Measurements from ENCODE around the gene BNC2. TPM values are rescaled to one million over a fixed set of nuclear protein-coding genes. Genes with fewer than 3 reads are reported as not detected.

BNC2 gene
- total RNA-seq, 1 experiment from 2014 or later: 2.9 TPM

DNA sequence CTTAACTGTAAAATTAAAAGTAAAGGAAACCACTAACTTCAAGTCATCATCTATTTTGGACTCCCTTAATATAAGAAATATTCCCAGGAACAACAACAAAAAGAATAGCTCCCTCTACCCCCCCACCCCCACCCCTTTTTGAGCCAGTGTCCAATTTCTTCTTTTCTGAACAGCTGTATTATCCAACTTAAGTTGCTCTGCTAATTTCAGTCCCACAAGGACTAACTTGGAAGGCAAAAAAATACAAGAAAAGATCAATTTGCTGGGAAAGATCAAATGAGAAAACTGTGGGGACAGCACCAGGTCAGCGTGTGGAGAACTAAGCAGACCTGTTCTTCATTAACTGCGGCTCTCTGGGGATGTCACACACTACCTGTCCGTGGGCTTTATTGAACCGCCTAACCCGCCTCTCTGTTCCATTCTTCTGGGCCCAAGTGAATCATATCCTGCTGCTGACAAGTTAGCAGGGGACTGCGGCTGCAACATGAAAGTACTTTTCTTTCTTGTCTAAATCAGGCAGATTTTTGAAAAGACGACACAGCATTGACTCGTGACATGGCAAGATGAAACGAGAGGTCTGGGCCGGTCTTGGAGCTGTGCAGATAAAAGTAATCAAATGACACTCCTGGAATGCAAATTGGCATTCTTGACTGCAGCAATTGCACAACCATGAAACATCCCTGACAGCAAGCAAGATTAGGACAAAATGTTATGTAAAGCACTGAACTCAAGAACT lies 2.7 kb downstream of the BNC2 start:
- TF ChIP-seq, protein P1, sequence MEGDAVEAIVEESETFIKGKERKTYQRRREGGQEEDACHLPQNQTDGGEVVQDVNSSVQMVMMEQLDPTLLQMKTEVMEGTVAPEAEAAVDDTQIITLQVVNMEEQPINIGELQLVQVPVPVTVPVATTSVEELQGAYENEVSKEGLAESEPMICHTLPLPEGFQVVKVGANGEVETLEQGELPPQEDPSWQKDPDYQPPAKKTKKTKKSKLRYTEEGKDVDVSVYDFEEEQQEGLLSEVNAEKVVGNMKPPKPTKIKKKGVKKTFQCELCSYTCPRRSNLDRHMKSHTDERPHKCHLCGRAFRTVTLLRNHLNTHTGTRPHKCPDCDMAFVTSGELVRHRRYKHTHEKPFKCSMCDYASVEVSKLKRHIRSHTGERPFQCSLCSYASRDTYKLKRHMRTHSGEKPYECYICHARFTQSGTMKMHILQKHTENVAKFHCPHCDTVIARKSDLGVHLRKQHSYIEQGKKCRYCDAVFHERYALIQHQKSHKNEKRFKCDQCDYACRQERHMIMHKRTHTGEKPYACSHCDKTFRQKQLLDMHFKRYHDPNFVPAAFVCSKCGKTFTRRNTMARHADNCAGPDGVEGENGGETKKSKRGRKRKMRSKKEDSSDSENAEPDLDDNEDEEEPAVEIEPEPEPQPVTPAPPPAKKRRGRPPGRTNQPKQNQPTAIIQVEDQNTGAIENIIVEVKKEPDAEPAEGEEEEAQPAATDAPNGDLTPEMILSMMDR (conservative IDR thresholded peaks at IDR 0.05): no peak
- no peak for TF ChIP-seq EZH2 (IDR thresholded peaks at IDR 0.05; ENCODE audit: low read depth)
- no TSS peak for BruUV-seq (replicated peaks)
- no peaks in the 10 kb centered on the region for H3K36me3 ChIP-seq (ENCODE audit: low read depth)
- H3K4me1 ChIP-seq (replicated peaks; ENCODE audit: insufficient read depth): peaks cover 11% of the 10 kb centered on the region; the same call in 1 of the 2 replicates
- no peaks in the 10 kb centered on the region for H3K9me3 ChIP-seq (ENCODE audit: insufficient read depth, low read depth)
- peak overlapping the region; percentile 45; the same call in 1 of the 2 replicates for H3K4me3 ChIP-seq
- no peaks in the 10 kb centered on the region for H3F3A ChIP-seq (ENCODE audit: insufficient read depth, low read depth)
- no peaks in the 10 kb centered on the region for H4K20me1 ChIP-seq (ENCODE audit: insufficient read depth)
- intact Hi-C loops (cut with micrococcal nuclease; ENCODE audit: unreplicated experiment): no loop called here
- POLR2A ChIA-PET (ENCODE audit: unreplicated experiment): no interaction called here
- no peaks in the 10 kb centered on the region for H3K79me2 ChIP-seq (ENCODE audit: low read depth)
- H3K27me3 ChIP-seq (ENCODE audit: insufficient read depth, low read depth): no peaks in the 10 kb centered on the region
- peak; percentile 20 to 38 for DNase-seq
- H3K27ac ChIP-seq: no peak overlapping the region
- no peaks in the 10 kb centered on the region for H3K9me2 ChIP-seq (ENCODE audit: insufficient read depth)
- peak overlapping the region; percentile 74 for H2AFZ ChIP-seq
- CTCF ChIA-PET: no interaction called here
- H3K4me2 ChIP-seq: peak overlapping the region; percentile 64

DNA sequence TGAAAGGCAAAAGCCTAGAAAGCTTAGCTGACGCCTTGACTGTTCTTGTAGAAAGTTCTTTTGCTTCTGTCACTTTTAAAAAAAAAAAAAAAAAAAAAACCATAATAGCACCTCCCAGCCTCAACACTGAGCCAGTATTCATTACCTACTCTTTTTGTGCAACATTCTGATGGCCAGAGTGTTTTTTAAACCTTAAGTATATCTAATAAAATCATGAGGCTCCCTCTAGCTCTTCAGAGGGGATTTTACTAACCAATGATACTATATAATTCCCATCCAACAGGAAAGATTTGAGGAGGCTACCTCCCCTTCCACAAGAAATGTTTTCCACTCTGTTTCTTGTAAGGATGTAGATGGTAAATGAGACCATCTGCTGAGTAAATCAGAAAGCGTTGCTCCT lies 3.9 kb downstream of the BNC2 start:
- intact Hi-C loops (cut with micrococcal nuclease; ENCODE audit: unreplicated experiment): no loop called here
- Histone ChIP-seq H3K79me2 (ENCODE audit: low read depth) (no peaks in the 10 kb centered on the region), H3K36me3 (ENCODE audit: low read depth) (no peaks in the 10 kb centered on the region), H3K27ac (no peak overlapping the region), H4K20me1 (ENCODE audit: insufficient read depth) (no peaks in the 10 kb centered on the region), H3K4me1 (replicated peaks; ENCODE audit: insufficient read depth) (peaks cover 11% of the 10 kb centered on the region; the same call in 1 of the 2 replicates), H3K9me2 (ENCODE audit: insufficient read depth) (no peaks in the 10 kb centered on the region), H3K4me2 (no peak overlapping the region), H3K4me3 (no peak overlapping the region), H2AFZ (no peak overlapping the region), H3F3A (ENCODE audit: insufficient read depth, low read depth) (no peaks in the 10 kb centered on the region), H3K9me3 (ENCODE audit: insufficient read depth, low read depth) (no peaks in the 10 kb centered on the region), H3K27me3 (ENCODE audit: insufficient read depth, low read depth) (no peaks in the 10 kb centered on the region)
- no peak for DNase-seq
- no TSS peak for BruUV-seq (replicated peaks)
- ChIA-PET POLR2A (ENCODE audit: unreplicated experiment) (no interaction called here), CTCF (no interaction called here)
- TF ChIP-seq EZH2 (IDR thresholded peaks at IDR 0.05; ENCODE audit: low read depth): no peak
- TF ChIP-seq, protein P1 (conservative IDR thresholded peaks at IDR 0.05): no peak

DNA sequence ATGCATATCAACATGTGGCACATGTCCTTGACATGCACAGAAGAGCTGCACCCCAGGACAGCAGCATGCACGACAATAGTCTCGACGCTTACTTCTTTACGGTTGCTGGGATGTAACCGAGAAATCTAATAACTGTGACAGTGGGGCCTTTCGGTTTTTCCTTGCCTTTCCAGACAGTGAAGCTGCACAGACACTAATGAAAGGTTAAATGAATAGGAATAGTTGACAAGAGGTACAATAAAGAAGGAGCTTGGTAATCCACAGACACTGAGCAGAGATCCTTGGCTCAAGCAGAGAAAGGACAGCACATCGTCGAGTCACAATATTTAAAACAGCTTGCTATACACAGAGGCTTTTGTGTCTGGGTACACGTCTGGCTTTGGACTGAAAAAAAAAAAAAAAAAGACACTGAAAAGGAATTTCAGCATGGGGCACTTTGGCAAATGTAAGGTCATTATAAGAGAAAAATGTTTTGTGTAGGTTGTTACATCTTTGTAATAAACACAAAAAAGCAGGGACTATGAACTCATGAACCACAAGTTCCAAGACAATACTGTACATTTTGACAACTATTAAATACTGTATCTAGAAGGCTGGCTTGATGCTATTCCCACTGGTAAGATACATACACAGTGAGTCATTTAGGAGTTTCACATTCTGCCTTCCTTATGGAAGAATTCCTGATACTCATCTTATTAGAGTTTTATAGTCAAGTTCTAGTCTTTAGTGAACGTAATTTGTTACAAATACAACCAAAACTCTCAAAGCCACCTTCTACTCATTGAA lies 5.6 kb downstream of the BNC2 start:
- Histone ChIP-seq H3K9me2 (ENCODE audit: insufficient read depth) (no peaks in the 10 kb centered on the region), H2AFZ (no peak overlapping the region), H3K9me3 (ENCODE audit: insufficient read depth, low read depth) (no peaks in the 10 kb centered on the region), H4K20me1 (ENCODE audit: insufficient read depth) (no peaks in the 10 kb centered on the region), H3K4me3 (no peak overlapping the region), H3K36me3 (ENCODE audit: low read depth) (no peaks in the 10 kb centered on the region), H3F3A (ENCODE audit: insufficient read depth, low read depth) (no peaks in the 10 kb centered on the region), H3K79me2 (ENCODE audit: low read depth) (no peaks in the 10 kb centered on the region), H3K27ac (no peak overlapping the region), H3K4me2 (no peak overlapping the region), H3K27me3 (ENCODE audit: insufficient read depth, low read depth) (no peaks in the 10 kb centered on the region), H3K4me1 (replicated peaks; ENCODE audit: insufficient read depth) (peaks cover 11% of the 10 kb centered on the region; the same call in 1 of the 2 replicates)
- intact Hi-C loops (cut with micrococcal nuclease; ENCODE audit: unreplicated experiment): no loop called here
- BruUV-seq (replicated peaks): no TSS peak
- POLR2A ChIA-PET (ENCODE audit: unreplicated experiment): interaction anchor here (0.6 kb wide), 1 partner anchor 847 kb away, joined by 6 read pairs; no protein-coding TSS in a partner anchor
- TF ChIP-seq EZH2 (IDR thresholded peaks at IDR 0.05; ENCODE audit: low read depth): no peak
- TF ChIP-seq, protein P1 (conservative IDR thresholded peaks at IDR 0.05): no peak
- DNase-seq: no peak
- CTCF ChIA-PET: no interaction called here

Data from PC-9 (cell line).